NCI-H2029 (cell line): ENCODE measurements around the gene GDF2.

ENCODE experiments used
- DNase-seq: peaks from one replicate; lab custom pipeline; 2025; lab: John Stamatoyannopoulos, UW

GDF2 gene

DNA sequence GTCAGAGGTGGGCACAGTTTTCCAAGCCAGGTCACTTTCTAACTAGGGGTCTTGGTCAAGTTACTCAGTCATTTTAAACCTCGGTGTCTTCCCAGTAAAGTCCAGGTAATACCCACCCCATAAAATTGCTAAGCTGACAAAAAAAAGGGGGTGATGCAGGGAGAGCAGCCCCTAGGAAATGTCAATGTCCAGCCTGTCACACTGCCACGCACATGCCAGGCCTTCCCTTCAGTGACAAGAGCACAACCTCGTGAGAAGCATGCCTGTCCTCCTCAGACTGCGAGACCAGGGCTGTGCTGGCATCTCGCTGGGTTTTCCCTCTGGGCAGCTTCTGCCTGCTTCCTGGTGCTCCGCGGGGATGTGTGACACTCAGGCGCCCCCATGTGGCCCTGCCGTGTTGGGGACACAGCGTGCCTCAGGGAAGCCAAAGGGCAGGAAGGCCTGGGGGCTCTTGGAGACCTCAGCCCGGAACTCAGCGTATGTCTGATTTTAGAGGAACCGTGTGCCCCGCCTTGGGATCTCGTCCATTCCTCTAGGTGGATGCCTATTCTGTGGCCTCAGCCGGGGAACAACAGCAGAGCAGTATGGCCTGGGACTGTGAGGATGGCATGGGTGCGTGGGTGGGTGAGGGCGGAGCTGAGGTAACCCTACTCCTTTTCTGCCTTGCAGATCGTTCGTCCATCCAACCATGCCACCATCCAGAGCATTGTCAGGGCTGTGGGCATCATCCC is 10.2 kb upstream of the GDF2 start:
- DNase-seq = peak; percentile 45

- DNase-seq = no peak
Measured at GRCh38 chr10:47312663-47312995, 9.6 kb upstream of the GDF2 start.

- DNase-seq = no peak
Measured at GRCh38 chr10:47314416-47314970, 7.8 kb upstream of the GDF2 start.

DNA sequence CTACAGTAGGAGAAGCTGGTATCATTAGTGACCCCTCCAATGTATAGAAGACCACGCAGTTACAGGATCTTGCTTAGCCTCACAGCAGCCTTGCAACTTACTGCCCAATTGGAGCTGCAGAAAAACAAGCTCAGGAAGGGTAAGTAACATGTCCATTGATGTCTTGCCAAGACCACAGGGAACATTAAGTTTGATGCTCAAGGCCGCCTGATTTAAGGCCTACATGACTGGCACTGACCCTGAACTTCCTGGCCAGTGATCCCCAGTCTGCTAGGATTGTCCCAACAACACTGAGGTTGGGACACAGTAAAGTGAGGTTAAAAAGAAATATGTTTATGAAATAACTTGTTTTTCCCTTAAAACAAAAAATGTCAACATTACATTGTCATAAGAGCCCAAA is 6.8 kb upstream of the GDF2 start:
- DNase-seq = no peak

DNA sequence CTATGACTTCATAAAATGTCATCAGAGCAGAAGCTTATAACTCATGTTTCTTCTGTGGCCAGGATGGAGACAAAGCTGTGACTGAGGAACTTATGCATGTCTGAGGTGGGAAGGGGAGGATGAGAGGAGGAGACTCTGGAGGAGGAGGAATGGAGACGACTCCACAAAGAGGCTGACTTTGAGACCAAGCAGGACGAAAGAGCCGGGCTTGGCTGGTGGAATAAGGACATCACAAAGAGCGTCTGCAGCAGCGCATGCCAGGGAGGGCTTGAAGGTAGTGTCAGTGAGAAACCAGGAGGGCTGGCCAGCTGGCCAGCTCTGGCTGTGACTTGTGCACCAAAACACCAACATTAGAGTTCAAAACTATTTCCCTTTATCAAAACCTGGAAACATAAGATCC is 6.1 kb upstream of the GDF2 start:
- no peak for DNase-seq

DNA sequence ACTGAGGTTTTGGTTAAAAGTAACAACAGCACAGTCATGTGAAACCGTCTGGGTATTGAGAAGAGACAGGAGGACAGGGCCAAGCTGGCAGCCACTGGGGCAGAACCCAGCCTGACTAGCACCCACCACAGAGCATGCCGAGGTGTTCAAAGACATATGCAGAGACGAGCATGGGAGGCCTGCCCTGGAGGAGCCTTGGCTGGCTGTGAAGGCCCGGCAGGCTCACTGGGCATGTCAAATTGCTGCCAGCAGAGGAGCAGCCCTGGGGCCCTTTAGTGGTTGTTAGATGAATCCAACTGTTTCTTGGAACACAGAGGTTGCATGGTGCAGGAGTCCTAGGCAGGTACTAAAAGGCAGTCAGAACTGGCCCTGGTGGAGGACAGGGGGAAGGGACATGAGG is 5.0 kb upstream of the GDF2 start:
- DNase-seq = no peak

DNA sequence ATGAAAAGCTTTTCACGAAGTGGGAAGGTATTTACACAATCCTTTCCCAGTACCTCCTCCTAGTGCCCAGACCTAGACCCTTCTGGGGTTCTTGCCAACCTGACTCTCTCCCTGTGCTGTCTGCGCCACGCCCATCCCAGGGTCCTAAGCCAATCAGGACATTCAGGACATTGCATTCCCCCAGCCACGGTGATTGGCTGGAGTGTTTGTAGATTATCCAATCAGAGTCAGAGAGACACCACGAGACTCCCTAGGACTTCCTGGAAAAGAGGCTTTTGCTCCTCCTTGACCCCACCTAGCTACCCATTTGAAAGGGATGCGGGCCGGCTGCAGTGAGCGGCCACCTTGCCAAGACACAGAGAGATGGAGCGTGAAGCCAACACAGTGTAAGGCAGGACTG is 3.5 kb upstream of the GDF2 start:
- DNase-seq = no peak

DNA sequence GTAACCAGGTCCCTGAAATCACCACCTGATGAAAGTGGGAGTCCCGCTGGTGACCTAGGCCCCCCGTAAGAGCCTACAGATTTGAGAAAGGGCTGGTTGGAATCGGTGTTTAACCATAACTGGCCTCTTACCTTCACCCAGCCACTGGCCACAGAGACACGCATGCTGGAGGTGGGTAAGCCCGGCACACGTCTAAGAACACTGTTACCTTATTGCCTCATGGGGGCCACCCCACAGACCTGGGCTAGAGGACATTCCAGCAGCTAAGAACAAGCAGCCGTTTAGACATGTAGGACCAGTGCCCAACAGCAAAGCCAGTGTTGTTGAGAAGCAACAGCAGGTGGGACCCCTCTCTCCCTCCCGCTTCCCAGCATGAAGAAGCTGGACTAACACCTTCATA is 2.5 kb upstream of the GDF2 start:
- DNase-seq = no peak

DNA sequence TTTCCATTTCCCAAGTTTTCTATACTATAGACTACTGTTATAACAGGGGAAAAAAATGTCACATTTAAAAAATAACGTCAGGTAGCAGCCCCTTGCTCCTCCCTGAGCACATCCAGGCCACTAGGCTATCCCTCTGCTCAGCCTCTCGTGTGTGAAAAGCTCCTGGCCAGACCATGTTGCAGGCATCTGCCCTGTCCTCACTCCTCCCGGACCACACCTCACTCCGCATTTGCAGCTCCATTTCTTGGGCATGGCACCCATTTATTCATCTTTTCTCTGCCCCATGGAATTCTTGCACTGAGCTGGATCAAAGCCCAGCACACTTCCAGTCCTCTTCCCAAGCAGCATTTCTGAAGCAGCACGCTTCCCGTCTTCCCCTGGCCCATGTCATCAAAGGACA is 1.4 kb upstream of the GDF2 start:
- no peak for DNase-seq

DNA sequence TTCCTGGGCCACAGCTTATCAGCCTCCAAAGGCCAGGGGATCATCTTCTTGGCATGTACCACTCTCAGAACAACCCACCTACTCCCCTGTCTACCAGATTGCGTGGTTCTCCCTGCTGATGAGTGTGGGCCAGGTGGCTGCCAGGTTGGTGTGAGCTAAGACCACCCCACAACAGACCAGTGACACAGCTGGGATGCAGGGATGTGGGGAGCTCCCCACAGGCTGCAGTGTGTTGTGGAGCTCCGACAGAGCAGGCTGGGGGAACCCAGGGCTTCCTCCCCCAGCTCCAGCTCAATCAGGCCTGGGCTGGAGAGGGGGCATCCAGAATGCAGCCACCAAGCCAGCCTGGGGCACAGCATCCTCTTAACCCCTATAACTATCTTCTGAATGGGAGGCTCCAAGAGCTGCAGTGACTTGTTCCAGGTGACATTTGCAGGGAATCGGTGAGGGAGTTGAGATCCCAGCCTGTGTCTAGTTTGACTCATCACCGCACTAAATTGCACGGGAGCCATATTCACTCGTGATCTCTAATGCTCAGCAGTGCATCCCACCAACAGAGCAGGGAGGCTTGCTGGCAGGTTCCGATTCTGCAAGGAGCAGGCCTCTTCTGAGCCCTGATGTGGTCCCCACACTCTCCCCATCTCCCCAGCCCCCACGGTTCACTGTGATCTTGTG is 596 bp upstream of the GDF2 start:
- DNase-seq = no peak

- DNase-seq = no peak
Measured at GRCh38 chr10:47323087-47323486, 833 bp downstream of the GDF2 start.

GRCh38 chr10:47323636-47324296 is 1.5 kb downstream of the GDF2 start:
- no peak for DNase-seq

DNA sequence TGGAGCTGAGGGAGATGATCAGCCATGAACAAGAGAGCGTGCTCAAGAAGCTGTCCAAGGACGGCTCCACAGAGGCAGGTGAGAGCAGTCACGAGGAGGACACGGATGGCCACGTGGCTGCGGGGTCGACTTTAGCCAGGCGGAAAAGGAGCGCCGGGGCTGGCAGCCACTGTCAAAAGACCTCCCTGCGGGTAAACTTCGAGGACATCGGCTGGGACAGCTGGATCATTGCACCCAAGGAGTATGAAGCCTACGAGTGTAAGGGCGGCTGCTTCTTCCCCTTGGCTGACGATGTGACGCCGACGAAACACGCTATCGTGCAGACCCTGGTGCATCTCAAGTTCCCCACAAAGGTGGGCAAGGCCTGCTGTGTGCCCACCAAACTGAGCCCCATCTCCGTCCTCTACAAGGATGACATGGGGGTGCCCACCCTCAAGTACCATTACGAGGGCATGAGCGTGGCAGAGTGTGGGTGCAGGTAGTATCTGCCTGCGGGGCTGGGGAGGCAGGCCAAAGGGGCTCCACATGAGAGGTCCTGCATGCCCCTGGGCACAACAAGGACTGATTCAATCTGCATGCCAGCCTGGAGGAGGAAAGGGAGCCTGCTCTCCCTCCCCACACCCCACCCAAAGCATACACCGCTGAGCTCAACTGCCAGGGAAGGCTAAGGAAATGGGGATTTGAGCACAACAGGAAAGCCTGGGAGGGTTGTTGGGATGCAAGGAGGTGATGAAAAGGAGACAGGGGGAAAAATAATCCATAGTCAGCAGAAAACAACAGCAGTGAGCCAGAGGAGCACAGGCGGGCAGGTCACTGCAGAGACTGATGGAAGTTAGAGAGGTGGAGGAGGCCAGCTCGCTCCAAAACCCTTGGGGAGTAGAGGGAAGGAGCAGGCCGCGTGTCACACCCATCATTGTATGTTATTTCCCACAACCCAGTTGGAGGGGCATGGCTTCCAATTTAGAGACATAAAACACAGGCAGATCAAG is 3.3 kb downstream of the GDF2 start:
- no peak for DNase-seq

DNA sequence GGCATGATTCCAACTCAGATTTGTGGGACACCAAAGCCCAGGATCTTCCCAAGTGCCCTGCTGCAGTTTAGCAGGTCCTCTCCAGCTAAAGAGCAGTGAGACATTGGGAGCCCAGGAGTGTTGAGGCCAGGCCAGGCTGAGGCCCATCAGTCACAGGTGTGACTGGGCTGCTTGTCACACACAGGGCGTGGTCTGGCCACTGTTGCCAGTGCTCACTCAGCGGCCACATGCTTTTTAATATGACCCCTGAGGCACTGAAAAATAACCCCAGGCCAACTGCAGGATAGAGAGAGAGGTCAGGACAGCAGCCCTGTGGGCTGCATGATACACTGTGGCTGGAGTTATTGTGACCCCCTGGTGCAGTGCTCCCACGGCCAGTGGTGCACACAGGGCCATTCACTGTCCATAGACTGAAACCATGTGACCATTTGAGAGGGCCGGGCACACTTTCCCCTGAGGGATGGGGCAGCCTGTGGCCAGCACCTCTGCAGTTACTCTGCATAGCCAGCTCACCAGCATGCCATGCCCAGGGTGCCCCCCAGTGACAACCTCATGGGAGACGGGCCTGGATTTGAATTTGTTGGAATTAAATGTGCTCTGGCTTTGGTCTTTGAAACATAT is 4.2 kb downstream of the GDF2 start:
- DNase-seq = no peak

DNA sequence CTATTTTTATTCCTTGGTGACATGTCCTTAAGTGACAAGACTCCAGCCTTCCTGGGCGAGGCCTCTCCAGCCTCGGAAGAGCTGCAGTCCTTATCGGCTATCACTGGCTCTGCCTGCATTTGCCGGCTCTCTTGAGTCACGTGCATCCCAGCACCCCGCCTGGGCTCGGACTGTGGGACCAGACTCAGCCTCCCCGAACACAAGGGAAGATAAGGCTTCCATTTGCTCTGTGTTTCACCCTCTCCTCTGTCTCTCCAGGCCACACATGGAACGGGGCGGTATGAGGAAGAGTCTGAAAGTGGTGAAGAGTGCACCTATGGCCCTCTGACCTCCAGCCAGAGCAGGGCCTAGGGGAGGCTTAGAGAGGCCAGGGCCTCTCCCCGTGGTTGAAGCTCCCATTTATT is 4.7 kb downstream of the GDF2 start:
- no peak for DNase-seq

DNA sequence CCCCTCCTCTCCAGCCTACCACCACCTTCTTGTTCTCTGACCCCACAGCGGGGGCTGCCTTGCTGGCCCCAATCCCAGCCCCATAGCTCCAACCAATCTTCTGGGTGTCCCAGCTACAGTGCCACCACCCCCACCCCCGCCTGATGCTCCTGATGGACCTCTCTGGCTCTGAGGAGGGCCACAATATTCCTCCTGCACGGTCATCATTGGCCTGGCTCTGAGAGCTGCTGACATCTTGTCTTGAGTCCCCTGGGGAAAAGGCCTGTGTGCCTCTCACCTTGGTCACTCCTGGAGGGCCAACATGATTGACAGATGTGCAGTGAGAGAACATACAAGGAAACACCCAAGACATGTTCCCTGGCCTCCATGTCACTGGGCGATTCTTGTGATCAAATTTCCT is 7.6 kb downstream of the GDF2 start:
- DNase-seq = no peak

DNA sequence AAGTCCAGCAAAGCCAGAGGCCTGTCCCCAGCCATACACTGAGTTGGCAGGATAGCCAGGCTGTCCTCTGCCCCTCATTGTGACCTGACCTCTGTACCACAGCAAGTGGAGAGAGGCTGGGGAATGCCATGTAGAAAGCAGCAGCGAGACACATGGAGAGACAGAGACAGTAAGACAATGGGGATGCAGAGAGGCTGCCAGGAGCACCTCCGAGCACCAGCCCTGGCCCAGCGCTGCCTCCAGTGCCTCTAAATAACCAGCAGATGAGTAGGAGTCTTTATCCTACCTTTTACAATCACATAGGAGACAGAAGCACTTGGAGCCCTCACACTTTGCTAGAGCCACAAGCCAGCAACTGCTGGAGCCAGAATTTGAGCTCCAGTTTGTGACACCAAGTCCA is 8.1 kb downstream of the GDF2 start:
- DNase-seq = no peak

- no peak for DNase-seq
Measured at GRCh38 chr10:47330804-47331203, 8.6 kb downstream of the GDF2 start.

- no peak for DNase-seq
Measured at GRCh38 chr10:47331491-47331890, 9.2 kb downstream of the GDF2 start.

DNA sequence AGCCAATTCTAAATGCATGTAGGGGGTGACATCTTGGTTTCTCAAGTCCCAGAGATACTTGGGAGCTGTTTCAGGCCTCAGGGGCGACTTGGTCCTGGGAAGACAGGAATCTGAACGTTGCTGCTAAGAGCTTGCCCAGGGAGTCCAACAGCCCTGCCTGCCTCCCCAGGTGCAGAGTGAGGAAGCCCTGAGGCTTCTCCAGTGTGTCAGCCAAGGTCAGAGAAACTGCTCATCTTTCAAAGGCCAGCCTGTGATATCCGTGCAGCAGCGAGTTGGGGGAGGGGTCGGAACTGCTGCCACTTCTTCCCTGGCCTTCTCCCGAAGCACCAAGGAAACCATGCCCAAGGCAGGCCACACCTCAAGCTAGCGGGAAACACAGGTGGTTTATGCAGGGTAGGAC is 9.7 kb downstream of the GDF2 start:
- no peak for DNase-seq

GRCh38 chr10:47332371-47332770 is 10.1 kb downstream of the GDF2 start:
- DNase-seq = no peak

DNA sequence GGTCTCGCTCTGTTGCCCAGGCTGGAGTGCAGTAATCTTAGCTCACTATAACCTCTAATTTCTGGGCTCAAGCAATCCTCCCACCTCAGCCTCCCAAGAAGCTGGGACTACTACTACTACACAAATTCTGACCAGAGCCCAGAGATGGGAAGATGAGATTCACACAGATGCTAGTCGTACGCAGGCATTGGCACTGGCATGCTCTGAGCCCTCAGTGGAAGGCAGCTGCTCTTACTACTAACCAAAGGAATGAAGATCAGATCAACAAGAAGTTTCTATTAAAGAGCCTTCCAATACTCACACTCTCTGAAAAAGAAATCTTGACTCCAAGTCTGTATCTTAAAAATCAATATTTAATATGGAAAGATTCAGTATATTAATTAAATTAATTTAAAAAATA is 10.7 kb downstream of the GDF2 start:
- DNase-seq = no peak
